Fibroblast of lung (primary cell): ENCODE data around the gene MAN1A2.

ENCODE experiments used
- CTCF ChIP-seq, 2 donors: IDR thresholded peaks in 1 of 2; conservative IDR thresholded peaks in 1 of 2; 1 replicate in 1 of 2; 2 replicates in 1 of 2; pipeline ENCODE4 v1.5.1; 2011 to 2012; ENCODE audit warnings: low read length in 2 of 2, control low read depth in 1 of 2, inconsistent platforms in 1 of 2, low read depth in 1 of 2, mild to moderate bottlenecking in 1 of 2
- EZH2 ChIP-seq: IDR thresholded peaks from 2 replicates; pipeline ENCODE4 v1.5.1; 2012; ENCODE audit warnings: low read length, control low read depth, mild to moderate bottlenecking; ENCODE audit errors: missing control alignments

GRCh38 chr1:117416004-117416403 is 48.8 kb downstream of the MAN1A2 start:
- TF ChIP-seq CTCF (conservative IDR thresholded peaks at IDR 0.05 in 1 of 2, IDR thresholded peaks at IDR 0.05 in 1 of 2; ENCODE audit: low read depth in 1 of 2, low read length in 2 of 2) (no peak), EZH2 (no peak)
